Measurements from ENCODE around the gene RNF141.

DNA sequence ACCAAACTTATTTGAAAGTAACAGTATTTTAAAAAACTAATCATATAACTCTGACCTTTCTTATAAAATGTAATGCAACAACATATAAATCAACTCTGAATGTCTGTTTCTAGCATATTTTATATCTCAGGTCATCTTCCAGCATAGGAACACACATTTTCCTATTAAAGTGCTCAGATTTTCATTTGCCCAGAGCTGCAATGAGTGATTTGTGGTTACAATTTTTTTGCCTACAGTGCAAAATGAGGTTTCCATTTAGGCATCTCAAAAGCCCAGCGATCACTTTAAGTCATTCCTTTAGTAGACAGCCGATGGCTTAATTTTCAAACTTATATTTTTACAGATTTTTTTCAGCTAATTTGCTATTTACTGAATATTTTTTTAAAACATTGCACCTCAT lies 26.5 kb upstream of the RNF141 start:
- TF ChIP-seq POLR2AphosphoS5 (IDR thresholded peaks at IDR 0.05; ENCODE audit: borderline replicate concordance, low read depth, low read length): no peak; the same call in 1 of the 2 replicates
- TF ChIP-seq EZH2 (IDR thresholded peaks at IDR 0.05): no peak
- no peak for TF ChIP-seq FOXP2 (optimal IDR thresholded peaks at IDR 0.05; ENCODE audit: control extremely low read depth, extremely low read length, insufficient read depth)

Data from SK-N-MC (cell line).